NCI-H345 (cell line): ENCODE measurements around the gene ARMC9.
A peak's percentile ranks its signal among the peaks of the same experiment; 100 is the strongest.
"Not testable (repeated sequence)": the region's sequence is repeated elsewhere in the genome, so short reads cannot be mapped to it uniquely, and the experiment has no call there.

Source experiments
- DNase-seq: peaks from one replicate; lab custom pipeline; 2025; lab: John Stamatoyannopoulos, UW

The ARMC9 gene

DNA sequence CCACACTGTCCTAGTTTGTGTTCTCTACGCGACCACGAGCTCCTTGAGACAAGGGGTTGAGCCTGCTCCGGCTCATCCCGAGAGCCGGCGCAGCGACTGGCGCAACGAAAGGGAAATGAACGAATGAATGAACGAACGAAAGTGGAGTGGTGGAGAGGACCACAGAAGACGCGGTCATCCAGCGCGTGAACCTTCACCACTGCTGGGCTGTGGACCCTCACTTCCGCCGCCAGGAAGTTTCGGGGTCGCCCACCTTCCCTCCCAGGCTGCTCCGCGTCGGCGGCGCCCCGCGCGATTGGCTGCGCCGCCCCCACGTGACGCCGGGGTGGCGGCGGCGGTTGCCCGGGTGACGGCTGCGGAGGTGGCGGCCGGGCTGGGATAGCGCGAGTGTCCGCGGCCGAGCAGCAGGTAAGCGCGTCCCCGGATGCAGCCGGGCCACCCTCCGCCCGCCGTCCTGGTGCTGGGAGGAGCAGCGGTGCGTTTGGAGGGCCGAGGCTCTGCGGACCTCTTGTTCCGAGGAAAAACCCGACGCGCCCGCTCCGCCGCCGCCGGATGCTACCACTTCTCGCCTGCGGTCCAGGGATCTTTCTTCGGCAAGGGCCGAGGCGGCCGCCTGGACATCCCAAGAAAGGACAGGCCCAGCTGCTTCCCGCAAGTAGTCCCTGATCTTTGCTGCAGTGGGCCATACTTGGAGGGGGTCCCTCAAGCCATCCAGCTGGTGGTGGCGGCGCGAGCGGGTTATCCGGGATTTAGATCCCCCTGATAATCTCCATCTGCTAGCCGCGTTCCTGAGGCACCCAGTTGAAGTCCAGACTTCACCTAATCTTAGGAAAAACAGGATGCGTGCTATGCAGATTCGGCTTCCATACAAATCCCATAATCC lies at the start of gene ARMC9:
Gene ARMC9 (plus strand): TSS at position 341 of the 883 bp plus-strand sequence. CDS start 7,608 bp downstream, outside the sequence.
- peak; percentile 85 for DNase-seq

DNA sequence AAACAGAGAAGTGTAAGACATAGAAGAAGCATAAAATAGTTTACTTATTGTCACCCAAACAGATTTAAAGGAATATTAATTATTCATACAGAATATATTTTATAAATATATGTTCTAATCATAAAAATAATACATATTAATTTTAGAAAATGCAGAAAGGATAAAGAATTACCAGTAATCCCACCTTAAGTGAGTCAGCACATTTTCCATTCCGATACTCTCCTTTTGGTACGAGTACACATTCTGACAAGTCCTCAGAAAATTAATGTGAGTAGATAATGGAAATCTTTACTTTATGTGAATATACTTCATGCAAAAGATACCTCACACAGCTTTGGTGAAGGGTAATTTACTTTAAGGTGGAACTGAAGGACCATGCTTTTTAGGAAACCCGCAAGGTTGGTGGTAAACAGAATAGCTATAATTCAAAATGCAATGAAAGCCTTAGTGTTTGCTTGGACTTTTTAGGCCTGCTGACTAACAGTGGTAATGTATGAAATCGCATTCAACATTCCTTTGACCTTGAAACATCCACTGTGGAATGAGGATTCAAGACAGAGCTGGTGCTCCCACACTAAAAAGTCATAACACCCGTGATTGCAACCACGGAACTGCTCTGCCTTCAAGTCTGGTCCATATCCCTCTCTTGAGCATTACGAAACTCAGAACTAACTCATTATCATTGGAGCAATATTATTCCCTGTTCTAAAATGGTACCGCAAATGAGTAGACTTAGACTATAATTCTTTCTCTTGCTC lies 45.5 kb upstream of the ARMC9 start:
- no peak for DNase-seq

GRCh38 chr2:231159306-231159705 lies 39.1 kb upstream of the ARMC9 start:
- no peak for DNase-seq

- no peak for DNase-seq
Measured at GRCh38 chr2:231160701-231161100, 37.7 kb upstream of the ARMC9 start.

- DNase-seq, result no peak
Measured at GRCh38 chr2:231161252-231161839, 37.1 kb upstream of the ARMC9 start.

GRCh38 chr2:231161877-231162329 lies 36.5 kb upstream of the ARMC9 start:
- DNase-seq, result no peak

- DNase-seq, result no peak
Measured at GRCh38 chr2:231163011-231163410, 35.4 kb upstream of the ARMC9 start.

DNA sequence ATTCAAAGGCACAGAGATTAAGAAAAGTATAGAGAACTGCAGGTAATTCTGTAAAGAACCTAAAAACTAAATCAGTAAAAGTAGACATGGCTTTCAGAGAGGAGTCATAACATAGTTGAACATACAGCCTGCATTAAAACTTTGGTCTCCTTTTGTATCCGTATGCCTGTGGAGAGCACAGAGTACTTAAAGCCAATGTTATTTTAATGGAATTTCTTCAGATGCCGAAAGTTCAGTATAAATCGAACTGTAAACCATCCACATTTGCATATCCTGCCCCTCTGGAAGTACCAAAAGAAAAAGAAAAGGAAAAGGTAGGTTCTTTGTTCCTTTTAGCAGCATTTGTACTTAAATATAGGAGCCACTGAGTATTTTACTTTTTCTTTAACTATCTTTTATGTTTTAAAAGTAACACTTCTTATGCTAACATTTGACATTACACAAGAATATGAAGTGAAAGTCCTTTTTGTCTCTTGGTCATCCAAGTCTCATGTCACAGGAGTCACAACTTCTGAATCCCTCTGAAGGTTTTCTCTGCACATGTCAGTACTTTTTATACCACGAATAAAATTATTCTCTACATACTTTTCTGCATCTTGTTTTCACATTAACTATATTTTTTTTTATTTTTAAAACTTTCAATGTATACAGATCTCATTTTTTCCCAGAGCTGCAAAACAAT lies 34.9 kb upstream of the ARMC9 start:
- no peak for DNase-seq

DNA sequence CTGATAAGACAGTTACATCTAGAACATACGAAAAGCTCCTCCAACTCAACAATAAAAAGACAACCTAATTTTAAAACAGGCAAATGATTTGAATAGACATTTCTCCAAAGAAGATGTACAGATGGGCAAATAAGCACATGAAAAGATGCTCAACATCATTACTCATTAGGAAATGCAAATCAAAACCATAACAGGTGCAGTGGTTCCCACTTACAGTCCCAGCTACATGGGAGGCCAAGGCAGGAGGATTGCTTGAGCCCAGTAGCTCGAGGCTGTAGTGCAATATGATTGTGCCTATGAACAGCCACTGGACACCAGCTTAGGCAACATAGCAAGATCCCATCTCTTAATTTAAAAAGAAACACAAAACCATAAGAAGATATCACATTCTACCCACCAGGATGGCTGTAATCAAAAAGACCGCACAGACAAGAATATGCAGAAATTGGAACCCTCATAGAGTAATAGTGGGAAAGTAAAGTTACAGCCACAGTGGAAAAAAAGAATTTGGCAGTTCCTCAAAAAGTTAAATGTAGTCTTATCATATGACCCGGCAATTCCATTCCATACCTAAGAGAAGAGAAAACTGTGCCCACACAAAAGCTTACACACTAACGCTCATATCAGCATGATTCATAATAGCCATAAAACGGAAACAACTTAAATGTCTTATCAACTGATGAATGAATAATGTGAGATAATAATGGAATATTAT lies 30.5 kb upstream of the ARMC9 start:
- no peak for DNase-seq

- DNase-seq, result no peak
Measured at GRCh38 chr2:231168460-231169139, 29.8 kb upstream of the ARMC9 start.

GRCh38 chr2:231169488-231169887 lies 28.9 kb upstream of the ARMC9 start:
- DNase-seq, result no peak

- DNase-seq, result no peak
Measured at GRCh38 chr2:231170055-231170454, 28.4 kb upstream of the ARMC9 start.

GRCh38 chr2:231172025-231172424 lies 26.4 kb upstream of the ARMC9 start:
- no peak for DNase-seq

DNA sequence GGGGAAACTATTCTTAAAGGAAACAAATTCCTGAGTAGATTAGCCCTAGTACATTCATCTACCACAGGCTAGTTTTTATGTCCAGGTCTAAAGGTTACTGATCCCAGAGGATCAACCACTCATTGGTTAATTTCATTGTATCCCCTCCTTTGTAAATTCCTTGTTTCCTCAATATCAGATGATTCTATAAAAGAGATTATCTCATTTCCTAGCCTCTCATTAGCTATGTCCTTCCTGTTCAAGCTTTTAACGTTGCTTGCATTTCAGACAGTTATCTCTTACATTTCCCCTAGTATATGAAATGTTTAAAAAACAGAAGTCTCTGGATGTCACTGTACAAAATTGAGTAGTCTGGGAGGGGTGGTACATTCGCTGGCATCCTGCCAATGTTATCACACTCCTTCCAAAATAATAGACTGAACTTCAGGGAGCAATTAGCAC lies 24.2 kb upstream of the ARMC9 start:
- DNase-seq, result no peak

DNA sequence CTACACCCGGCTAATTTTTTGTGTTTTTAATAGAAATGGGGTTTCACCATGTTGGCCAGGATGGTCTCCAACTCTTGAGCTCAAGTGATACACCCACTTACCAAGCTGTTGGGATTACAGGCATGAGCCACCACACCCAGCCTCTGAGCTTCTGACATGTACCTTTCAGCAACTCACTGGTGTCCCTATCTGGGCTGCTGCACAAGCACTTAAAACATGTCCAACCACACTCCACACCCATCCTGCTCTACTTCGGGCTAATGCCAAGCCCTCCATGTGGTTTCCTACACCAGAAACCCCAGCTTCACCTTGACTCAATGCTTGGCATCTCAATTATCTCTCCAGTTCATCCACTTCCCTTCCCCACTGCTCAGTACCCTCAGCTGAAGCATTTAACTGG lies 22.4 kb upstream of the ARMC9 start:
- DNase-seq, result no peak

DNA sequence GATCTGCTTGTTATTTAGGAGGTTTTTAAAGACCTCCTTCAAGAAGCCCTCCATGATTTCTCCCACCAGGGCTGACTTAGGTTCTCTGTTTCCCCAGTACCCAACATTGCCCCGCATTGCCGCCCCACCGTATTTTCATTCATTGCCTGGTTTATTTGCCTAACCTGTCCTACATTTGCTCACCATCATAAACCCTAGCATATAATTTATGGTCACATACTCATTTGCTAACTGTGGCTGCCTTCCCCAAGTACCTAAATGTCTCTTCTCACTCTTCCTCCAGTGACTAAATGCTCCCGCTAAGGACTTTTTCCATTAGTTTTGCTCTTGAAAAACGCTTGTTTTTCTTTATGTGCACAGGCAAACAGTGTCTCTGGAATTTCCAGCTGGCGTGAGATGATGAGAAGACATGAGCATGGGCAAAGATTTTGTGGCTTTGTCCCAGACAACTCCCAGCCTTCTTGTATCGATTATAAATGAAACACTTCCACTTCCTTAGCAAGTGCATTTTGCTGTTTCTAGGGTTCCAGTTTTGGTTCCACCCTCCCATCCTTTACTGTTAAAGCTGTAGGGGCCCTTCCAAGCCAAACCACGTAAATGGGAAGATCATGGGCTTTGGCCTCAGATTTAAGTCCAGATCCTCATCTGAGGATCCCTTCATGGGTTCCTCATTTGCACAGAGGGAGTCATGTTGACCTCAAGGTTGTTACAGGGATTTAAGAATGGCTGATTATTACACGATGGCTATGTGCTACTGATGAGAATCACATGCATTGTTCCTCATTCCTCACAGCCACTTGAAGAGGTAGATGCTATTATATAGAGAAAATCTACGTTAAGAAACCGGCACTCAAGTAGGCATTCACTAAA lies 21.0 kb upstream of the ARMC9 start:
- no peak for DNase-seq

DNA sequence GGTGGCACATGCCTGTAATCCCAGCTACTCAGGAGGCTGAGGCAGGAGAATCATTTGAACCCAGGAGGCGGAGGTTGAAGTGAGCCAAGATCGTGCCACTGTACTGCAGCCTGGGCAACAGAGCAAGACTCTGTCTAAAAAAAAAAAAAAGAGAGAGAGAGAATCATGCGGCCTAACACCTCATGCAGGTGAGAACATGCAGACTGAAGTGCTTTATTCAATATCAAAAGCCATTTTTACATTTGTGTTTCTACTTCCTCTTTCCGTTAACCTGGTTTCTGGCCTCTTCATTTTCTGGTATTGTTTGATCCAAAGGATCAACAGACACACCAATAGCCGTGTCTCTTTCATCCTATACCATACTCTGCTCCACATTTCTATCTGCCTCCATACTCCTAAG lies 19.6 kb upstream of the ARMC9 start:
- not testable (repeated sequence) for DNase-seq

DNA sequence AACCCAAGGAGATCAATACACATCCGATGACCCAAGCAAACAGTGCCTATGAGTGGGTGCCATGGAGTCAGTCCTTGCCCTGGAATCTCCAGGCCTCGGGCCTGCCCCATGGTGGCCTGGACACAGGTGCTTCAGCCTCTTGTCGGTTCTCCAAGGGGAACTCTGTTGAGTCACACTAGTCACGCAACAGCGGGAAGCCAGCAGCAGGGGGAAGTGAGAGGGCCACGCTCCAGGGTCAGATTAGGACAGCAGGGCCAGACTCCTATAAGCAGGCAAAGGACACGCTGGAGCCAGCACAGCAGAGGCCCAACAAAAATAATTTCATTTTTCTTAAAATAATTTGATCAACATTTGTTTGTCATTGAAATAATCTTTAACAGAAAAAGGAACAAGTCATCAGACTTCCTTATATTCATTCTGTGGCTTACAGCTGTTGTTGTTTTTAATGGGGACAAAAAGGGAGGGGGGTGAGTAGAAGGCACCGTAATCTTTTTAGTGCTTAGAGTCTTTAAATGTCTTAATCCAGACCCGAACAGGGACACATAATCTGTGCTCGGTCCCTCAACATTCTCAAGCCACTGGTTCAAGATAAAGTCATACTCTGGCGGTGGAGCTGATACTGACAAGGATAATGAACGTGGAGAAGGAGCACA lies 16.4 kb upstream of the ARMC9 start:
- DNase-seq, result no peak

DNA sequence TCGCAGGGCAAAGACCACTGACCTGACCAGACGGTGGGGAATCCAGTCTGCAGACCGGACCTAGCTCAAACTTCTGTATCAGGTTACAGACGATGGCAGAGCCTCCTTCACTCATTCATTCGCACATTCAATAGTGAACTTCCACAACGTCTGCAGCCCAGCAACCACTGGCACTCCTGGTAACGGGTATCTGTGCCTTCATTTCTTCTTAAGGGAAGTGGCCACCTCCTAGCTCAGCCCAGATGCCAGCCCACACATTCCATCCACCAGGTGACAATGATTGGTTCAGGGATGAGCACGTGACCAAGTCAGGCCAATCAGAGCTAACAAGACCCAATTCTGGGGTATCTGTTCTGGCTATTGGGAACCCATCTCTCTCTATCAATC lies 15.9 kb upstream of the ARMC9 start:
- DNase-seq, result no peak
